Ovary (tissue), 9 donors: ENCODE measurements around the gene UIMC1. TPM values are rescaled to one million over a fixed set of nuclear protein-coding genes. Genes with fewer than 3 reads are reported as not detected.

ENCODE experiments used
- DNase-seq, 5 donors: peaks; one replicate each; pipeline ENCODE4 v3.0.0-alpha.2; 2019 to 2020
- H3K27ac ChIP-seq, 2 donors: fragments of 200-600 bp; one replicate each; pipeline versions ENCODE4 v1.5.1 to v1.8.0; 2019 to 2022
- H3K27me3 ChIP-seq: fragments of 200-600 bp; one replicate; pipeline ENCODE4 v1.8.0; 2022
- H3K36me3 ChIP-seq: fragments of 200-600 bp; sonication (generic); one replicate; pipeline ENCODE4 v1.5.1; 2019
- H3K4me1 ChIP-seq: one replicate; pipeline ENCODE4 v1.8.1; 2013; ENCODE audit warnings: mild to moderate bottlenecking, moderate library complexity; ENCODE audit not compliant: insufficient read depth
- H3K4me3 ChIP-seq: fragments of 200-600 bp; sonication (generic); one replicate; pipeline ENCODE4 v1.5.1; 2017
- H3K9me3 ChIP-seq, 2 donors: fragments of 200-600 bp in 1 of 2; sonication (generic) in 1 of 2; one replicate each; pipeline versions ENCODE4 v1.5.1 to v1.8.1; 2013 to 2019; ENCODE audit warnings: mild to moderate bottlenecking in 1 of 2, moderate library complexity in 1 of 2
- CTCF ChIP-seq, 3 donors: fragments of 450-650 bp in 2 of 3; fragments of 200-600 bp in 1 of 3; IDR thresholded peaks; one replicate each; pipeline versions ENCODE4 v1.5.1 to v1.8.0; 2016 to 2022; ENCODE audit warnings: antibody characterized with exemption in 3 of 3, mild to moderate bottlenecking in 1 of 3
- EP300 ChIP-seq: sonication (generic); formaldehyde crosslinking; IDR thresholded peaks from one replicate; pipeline ENCODE4 v1.6.1; 2017; ENCODE audit warnings: antibody characterized with exemption
- POLR2A ChIP-seq: fragments of 450-650 bp; IDR thresholded peaks from one replicate; pipeline ENCODE4 v1.6.1; 2017; ENCODE audit warnings: antibody characterized with exemption, mild to moderate bottlenecking, moderate library complexity
- WGBS, 3 donors: extraction: QIAGEN DNeasy Blood & Tissue Kit in 1 of 3; methylation state at CpG; one replicate each; pipeline versions ENCODE4 v1.1.5 to v1.1.7; 2013 to 2017; 5-methylcytosine and 5-hydroxymethylcytosine counted together
- intact Hi-C, 4 donors: fragments of 100-400 bp; cut with DNase I; formaldehyde crosslinking; loops; one replicate each; pipeline versions ENCODE4 v1.11.0 to v1.15.1; 2022 to 2023
- polyA plus RNA-seq, 2 donors: library from polyadenylated mRNA; stranded (reverse); fragments of 200-250 nt in 1 of 2; fragments of 350-450 nt in 1 of 2; fragmentation: Illumina TruSeq in 1 of 2; extraction: RNeasy Lipid Tissue Mini Kit (QIAGEN cat#74804) in 1 of 2; gene quantifications; one replicate each; pipeline ENCODE4 v1.2.3, GENCODE V29; 2013 to 2014
- total RNA-seq, 7 donors: library from RNA; depleted of rRNA in 2 of 7; stranded (reverse); fragments of >200 nt in 2 of 7; fragmentation: NEBNext Ultra II Directional in 3 of 7; extraction: Animal tissue kit (Norgen Biotek cat#: 25700) in 3 of 7; gene quantifications; one replicate each; pipeline versions ENCODE4 v1.1.0 to v1.2.4, GENCODE V29; 2016 to 2023
- donor health status: DM: no; HTN: no; CAD: no; lungs with moderate emphysema.
- donor health status: DM: no; HTN: no; CAD: no.
- donor health status: Bipolar disorder and iron deficiency.
- donor health status: DM: yes; HTN: yes; CAD: no.
- donor health status: DM: no; HTN: no; CAD: no.
- donor health status: DM: yes; HTN: yes; CAD: no.

The UIMC1 gene
- total and polyA plus RNA-seq, 9 donors = 34.9 to 80.2 (median 49.5) TPM

- intact Hi-C loops = no loop called here
- no peak for DNase-seq
- Histone ChIP-seq H3K9me3 (no peaks in the 10 kb centered on the region), H3K27ac (no peak overlapping the region), H3K4me3 (no peak overlapping the region), H3K36me3 (no peaks in the 10 kb centered on the region), H3K4me1 (no peaks in the 10 kb centered on the region), H3K27me3 (no peaks in the 10 kb centered on the region)
- TF ChIP-seq POLR2A (no peak), CTCF (IDR thresholded peaks at IDR 0.05) (no peak), EP300 (no peak)
- 40 to 96% (median 55%) methylated on average over 1 of the region's 1 CpG for WGBS, 3 donors
These were observed 71.6 kb downstream of the UIMC1 start for GRCh38 chr5:176935017-176935416.

- Histone ChIP-seq H3K4me1 (no peaks in the 10 kb centered on the region), H3K9me3 (no peaks in the 10 kb centered on the region), H3K36me3 (no peaks in the 10 kb centered on the region), H3K27ac (no peak overlapping the region), H3K4me3 (no peak overlapping the region), H3K27me3 (no peaks in the 10 kb centered on the region)
- TF ChIP-seq CTCF (IDR thresholded peaks at IDR 0.05) (no peak), EP300 (no peak), POLR2A (no peak)
- 90 to 94% (median 91%) methylated on average over 7 of the region's 7 CpGs for WGBS, 3 donors
- DNase-seq = no peak
- intact Hi-C loops = no loop called here
These were observed 72.2 kb downstream of the UIMC1 start for GRCh38 chr5:176934309-176934930.

GRCh38 chr5:176929654-176930053 lies 76.9 kb downstream of the UIMC1 start:
- Histone ChIP-seq H3K4me3 (no peak overlapping the region), H3K27ac (no peak overlapping the region), H3K36me3 (no peaks in the 10 kb centered on the region), H3K4me1 (no peaks in the 10 kb centered on the region), H3K27me3 (no peaks in the 10 kb centered on the region), H3K9me3 (no peaks in the 10 kb centered on the region)
- 77 to 84% (median 79%) methylated on average over 1 of the region's 1 CpG for WGBS, 3 donors
- intact Hi-C loops = no loop called here
- TF ChIP-seq POLR2A (no peak), EP300 (no peak), CTCF (IDR thresholded peaks at IDR 0.05) (no peak)
- DNase-seq = no peak

GRCh38 chr5:176927562-176927961 lies 79.0 kb downstream of the UIMC1 start:
- no peak overlapping the region for H3K4me3 ChIP-seq
- no peaks in the 10 kb centered on the region for H3K36me3 ChIP-seq
- intact Hi-C loops = no loop called here
- no peak for TF ChIP-seq POLR2A
- TF ChIP-seq EP300 = no peak
- no peak for TF ChIP-seq CTCF (IDR thresholded peaks at IDR 0.05)
- H3K4me1 ChIP-seq = no peaks in the 10 kb centered on the region
- H3K27ac ChIP-seq = no peak overlapping the region
- WGBS, 3 donors = 82 to 93% (median 86%) methylated on average over 3 of the region's 3 CpGs
- DNase-seq = no peak
- H3K9me3 ChIP-seq = no peaks in the 10 kb centered on the region
- H3K27me3 ChIP-seq = no peaks in the 10 kb centered on the region
